Muscle layer of duodenum (tissue), 2 donors: Measurements from ENCODE around the gene ADCY1.

Experiments
- H3K27ac ChIP-seq: one replicate; pipeline ENCODE4 v1.7.0; 2013; ENCODE audit warnings: mild to moderate bottlenecking, low read length
- H3K27me3 ChIP-seq: one replicate; pipeline ENCODE4 v1.7.0; 2013; ENCODE audit warnings: low read depth, mild to moderate bottlenecking, control low read depth, low read length
- H3K36me3 ChIP-seq, 2 donors: one replicate each; pipeline ENCODE4 v1.7.0; 2013; ENCODE audit warnings: low read length in 2 of 2, control low read depth in 1 of 2, mild to moderate bottlenecking in 1 of 2; ENCODE audit not compliant: insufficient read depth in 2 of 2, control insufficient read depth in 1 of 2
- H3K4me1 ChIP-seq, 2 donors: one replicate each; pipeline ENCODE4 v1.7.0; 2013; ENCODE audit warnings: low read length in 2 of 2, mild to moderate bottlenecking in 2 of 2, control low read depth in 1 of 2, moderate library complexity in 1 of 2; ENCODE audit not compliant: insufficient read depth in 2 of 2, control insufficient read depth in 1 of 2
- H3K4me3 ChIP-seq, 2 donors: one replicate each; pipeline ENCODE4 v1.7.0; 2013; ENCODE audit warnings: low read length in 2 of 2, low read depth in 1 of 2, mild to moderate bottlenecking in 1 of 2
- H3K9me3 ChIP-seq, 2 donors: one replicate each; pipeline ENCODE4 v1.7.0; 2013; ENCODE audit warnings: low read length in 2 of 2, control low read depth in 1 of 2, mild to moderate bottlenecking in 1 of 2; ENCODE audit not compliant: control insufficient read depth in 1 of 2
- donor health status: healthy.

Gene ADCY1

DNA sequence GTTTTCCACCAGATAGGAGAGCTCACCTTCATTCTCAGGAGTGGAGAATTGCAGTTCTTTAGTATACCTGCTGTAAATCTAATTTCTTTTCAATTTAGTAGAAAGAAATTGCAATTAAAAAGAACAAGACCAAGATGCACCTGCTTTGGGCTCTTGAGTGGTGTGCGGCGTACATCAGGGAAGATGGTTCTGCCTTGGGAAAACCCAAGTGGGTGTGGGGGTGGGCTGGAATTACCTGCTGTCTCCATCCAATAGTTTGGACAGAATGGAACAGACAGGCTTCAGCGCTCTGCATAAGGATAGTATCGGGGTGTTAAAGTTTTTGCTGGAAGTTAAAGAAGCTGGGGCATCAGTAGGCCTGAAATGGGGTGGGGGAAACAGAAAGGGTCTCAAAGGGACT is 7.2 kb upstream of the ADCY1 start:
- Histone ChIP-seq H3K9me3 (no peaks in the 10 kb centered on the region), H3K36me3 (no peaks in the 10 kb centered on the region), H3K27ac (no peak overlapping the region), H3K27me3 (no peaks in the 10 kb centered on the region), H3K4me3 (no peak overlapping the region), H3K4me1 (peaks cover 0 to 11% of the 10 kb centered on the region in 2 donors)

DNA sequence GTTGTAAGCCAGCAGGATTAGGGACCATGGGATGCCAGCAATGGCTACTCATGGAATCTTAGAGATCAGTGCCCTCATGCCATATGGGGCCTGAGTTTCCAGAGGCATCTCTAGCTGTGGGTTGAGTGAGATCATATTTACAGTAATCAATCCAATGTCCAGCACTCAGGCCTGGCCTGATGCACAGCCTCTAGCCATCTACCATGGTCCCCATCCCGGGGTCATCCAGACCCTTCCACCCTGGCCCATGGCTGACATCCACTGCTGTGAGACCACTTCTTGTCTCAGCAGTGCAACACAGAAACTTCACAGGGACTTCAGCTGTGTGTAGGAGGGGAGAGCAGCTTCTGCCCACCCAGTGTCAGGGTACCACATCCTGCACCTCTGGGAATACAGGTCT is 6.5 kb upstream of the ADCY1 start:
- Histone ChIP-seq H3K27me3 (no peaks in the 10 kb centered on the region), H3K9me3 (no peaks in the 10 kb centered on the region), H3K4me1 (peaks cover 0 to 11% of the 10 kb centered on the region in 2 donors), H3K36me3 (no peaks in the 10 kb centered on the region), H3K4me3 (no peak overlapping the region), H3K27ac (no peak overlapping the region)

DNA sequence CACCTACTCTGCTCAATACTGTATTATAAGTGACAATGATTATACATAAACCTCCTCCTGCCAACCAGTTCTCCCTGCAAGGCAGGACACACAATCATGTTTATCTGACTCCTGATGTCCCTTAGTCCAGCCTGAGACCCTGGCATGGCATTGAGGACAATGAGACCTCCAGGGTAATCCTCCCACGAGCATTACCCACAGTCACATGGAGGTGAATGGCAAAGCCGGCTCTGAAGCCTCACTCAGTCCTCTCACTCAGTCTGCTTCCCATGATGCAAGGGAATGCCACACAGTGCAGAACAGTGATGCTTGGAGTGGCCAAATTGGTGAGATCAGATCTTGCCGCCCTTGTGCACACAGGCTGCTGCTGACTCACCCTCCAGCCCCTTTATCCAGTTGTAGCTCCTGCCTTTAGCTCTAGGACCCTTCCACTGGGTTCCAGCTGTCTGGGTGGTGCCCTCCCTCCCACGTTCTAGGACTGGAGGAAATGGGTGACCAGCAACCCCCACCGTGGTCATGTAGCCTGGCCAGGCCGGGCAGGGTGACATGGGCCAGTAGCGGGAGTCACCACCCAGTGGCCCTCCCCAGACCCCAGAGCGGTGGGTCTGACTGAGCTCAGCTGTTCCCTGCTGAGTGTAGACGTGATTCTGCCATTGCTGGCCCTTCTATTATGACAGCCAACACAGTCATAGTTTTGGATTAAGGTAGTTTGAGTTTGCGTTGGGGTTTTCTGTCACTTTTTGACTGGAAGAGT is 5.5 kb upstream of the ADCY1 start:
- Histone ChIP-seq H3K4me3 (no peak overlapping the region), H3K27me3 (no peaks in the 10 kb centered on the region), H3K27ac (no peak overlapping the region), H3K36me3 (no peaks in the 10 kb centered on the region), H3K9me3 (no peaks in the 10 kb centered on the region), H3K4me1 (peaks cover 0 to 14% of the 10 kb centered on the region in 2 donors)

DNA sequence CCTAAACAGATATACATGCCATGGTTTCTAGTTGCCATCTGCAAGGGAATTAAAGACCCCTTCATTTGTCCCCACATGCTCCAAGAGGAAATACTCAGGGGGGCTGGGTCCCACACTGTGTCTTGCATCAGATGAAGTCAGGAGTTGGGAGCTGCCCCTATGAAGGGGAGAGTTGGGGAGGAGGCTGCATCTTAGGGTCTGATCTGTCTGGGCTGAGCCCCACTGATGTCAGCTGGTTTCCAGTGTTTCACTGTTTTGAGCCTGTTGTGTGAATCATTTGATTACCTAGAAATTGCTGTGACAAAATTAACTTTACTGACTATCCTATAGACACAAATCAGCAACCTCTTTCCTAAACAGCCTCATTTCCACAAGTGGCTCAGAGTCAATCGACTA is 4.9 kb upstream of the ADCY1 start:
- no peaks in the 10 kb centered on the region for H3K27me3 ChIP-seq
- H3K9me3 ChIP-seq = no peaks in the 10 kb centered on the region
- H3K27ac ChIP-seq = no peak overlapping the region
- no peaks in the 10 kb centered on the region for H3K36me3 ChIP-seq
- H3K4me1 ChIP-seq = peaks cover 0 to 18% of the 10 kb centered on the region in 2 donors
- no peak overlapping the region for H3K4me3 ChIP-seq

DNA sequence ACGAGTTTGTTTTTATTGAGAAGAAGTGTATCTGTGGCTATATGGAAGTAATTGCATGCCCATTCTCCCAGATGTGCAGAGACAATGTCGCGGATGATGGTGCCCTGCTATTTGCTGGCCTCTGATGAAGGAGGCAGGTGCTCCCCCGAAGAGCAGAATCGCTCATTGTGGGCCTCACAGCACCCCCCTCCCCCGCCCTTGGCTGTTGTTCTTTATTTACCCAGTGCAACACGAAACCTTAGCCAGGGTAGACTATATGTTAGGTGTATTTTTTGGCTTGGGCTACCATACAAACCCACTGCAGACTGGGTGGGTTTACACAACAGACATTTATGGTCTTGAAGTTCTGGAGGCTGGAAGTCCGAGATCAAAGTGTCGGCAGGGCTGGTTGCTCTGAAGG is 3.4 kb upstream of the ADCY1 start:
- Histone ChIP-seq H3K27ac (no peak overlapping the region), H3K36me3 (no peaks in the 10 kb centered on the region), H3K9me3 (no peaks in the 10 kb centered on the region), H3K4me3 (no peak overlapping the region), H3K4me1 (peaks cover 0 to 18% of the 10 kb centered on the region in 2 donors), H3K27me3 (peaks cover 6% of the 10 kb centered on the region)

DNA sequence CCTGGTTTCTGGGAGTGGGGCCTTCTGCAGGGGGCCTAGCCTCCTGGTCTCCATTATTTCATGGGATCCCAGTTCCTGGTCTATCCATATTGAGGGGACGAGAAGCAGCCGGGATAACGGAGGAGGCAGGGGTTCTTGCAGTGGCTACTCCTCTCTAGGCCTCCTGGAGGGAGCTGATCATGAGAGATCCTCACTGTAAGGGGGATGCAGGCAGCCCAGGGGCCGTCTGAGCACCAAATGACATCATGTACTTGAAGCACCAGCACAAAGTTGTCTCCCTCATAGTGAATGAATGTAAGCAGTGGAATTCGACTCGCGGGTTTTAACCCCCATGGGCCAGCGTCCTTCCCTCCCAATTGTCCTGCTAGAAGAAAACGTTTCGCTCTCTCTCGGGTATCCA is 964 bp upstream of the ADCY1 start:
- Histone ChIP-seq H3K36me3 (no peaks in the 10 kb centered on the region), H3K4me3 (no peak overlapping the region), H3K9me3 (no peaks in the 10 kb centered on the region)

DNA sequence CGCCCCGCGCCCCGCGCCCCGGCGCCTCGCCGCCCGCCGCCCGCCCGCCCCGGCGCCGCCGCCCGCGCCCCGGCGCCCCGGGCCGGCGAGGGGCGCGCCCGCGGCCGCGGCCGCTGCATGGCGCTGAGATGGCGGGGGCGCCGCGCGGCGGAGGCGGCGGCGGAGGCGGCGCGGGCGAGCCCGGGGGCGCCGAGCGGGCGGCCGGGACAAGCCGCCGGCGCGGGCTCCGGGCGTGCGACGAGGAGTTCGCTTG is 174 bp downstream of the ADCY1 start:
- Histone ChIP-seq H3K9me3 (no peaks in the 10 kb centered on the region), H3K4me1 (peaks cover 0 to 18% of the 10 kb centered on the region in 2 donors), H3K27me3 (peaks cover 13% of the 10 kb centered on the region), H3K36me3 (no peaks in the 10 kb centered on the region), H3K27ac (no peak overlapping the region), H3K4me3 (peak overlapping the region in 1 of 2 donors; percentile 80)

More for the DNA sequence above, 964 bp upstream of the ADCY1 start:
- no peak overlapping the region for H3K27ac ChIP-seq
- H3K27me3 ChIP-seq = peaks cover 13% of the 10 kb centered on the region
- peaks cover 0 to 18% of the 10 kb centered on the region in 2 donors for H3K4me1 ChIP-seq

DNA sequence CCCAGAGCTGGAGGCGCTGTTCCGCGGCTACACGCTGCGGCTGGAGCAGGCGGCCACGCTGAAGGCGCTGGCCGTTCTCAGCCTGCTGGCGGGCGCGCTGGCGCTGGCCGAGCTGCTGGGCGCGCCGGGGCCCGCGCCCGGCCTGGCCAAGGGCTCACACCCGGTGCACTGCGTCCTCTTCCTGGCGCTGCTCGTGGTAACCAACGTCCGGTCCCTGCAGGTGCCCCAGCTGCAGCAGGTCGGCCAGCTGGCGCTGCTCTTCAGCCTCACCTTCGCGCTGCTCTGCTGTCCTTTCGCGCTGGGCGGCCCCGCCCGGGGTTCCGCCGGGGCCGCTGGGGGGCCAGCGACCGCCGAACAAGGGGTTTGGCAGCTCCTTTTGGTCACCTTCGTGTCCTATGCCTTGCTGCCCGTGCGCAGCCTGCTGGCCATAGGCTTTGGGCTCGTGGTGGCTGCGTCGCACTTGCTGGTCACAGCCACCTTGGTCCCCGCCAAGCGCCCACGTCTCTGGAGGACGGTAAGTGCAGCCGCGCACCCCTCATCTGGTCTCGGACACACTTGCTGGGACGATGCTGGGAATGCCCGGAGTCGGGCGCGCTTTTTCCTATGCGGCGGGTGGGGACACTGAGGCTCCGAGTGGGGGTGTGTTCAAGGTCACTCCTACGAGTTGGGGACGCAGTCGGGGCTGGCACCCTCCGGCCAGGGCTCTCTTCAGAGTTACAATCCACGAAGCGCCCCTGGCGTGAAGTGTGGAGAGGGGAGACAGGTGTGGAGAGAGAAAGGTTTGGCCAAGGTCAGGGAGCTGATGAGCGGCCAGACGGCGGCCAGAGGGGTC is 717 bp downstream of the ADCY1 start:
- no peak overlapping the region for H3K27ac ChIP-seq
- H3K27me3 ChIP-seq = peaks cover 13% of the 10 kb centered on the region
- no peaks in the 10 kb centered on the region for H3K9me3 ChIP-seq
- peak overlapping the region; percentile 44 to 80 for H3K4me3 ChIP-seq
- H3K4me1 ChIP-seq = peaks cover 0 to 18% of the 10 kb centered on the region in 2 donors
- H3K36me3 ChIP-seq = no peaks in the 10 kb centered on the region

DNA sequence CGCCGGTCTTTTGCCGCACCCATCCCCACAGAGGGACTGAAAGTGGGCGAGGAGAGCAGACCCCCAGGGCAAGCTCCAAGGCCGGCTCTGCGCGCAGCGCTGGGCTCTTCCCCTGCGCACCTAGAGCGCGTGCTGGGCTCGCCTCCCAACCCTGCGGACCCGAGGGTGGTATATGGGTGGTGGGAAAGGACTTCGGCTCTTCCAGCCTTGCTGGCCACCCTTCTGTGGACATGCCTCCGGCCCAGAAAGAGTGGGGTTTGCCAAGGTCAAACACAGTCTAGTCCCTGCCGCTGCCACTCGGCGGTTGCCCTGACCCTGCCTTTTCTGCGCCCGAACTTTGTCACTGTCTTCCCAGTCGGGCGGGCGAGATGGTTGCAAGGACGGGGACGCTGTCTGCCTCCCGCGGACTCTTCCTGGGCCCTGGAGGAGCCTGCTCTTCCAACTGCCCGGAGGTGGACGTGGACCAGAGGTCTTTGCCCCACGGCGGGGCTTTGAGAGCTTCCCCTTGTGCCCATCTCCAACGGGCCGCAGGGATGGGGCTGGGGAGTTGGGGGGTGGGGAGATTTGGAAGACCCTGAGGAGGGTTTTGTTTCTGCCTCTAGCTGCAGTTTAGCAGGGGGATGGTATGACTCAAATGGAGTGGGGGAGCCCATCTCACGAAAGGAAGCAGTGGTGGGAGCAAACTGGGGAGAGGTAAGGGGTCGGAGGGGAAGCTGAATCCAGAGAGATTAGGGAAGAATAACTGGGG is 1.5 kb downstream of the ADCY1 start:
- Histone ChIP-seq H3K4me1 (peaks cover 0 to 18% of the 10 kb centered on the region in 2 donors), H3K36me3 (no peaks in the 10 kb centered on the region), H3K9me3 (no peaks in the 10 kb centered on the region), H3K27ac (no peak overlapping the region), H3K4me3 (peak overlapping the region in 1 of 2 donors; percentile 80), H3K27me3 (peaks cover 13% of the 10 kb centered on the region)

DNA sequence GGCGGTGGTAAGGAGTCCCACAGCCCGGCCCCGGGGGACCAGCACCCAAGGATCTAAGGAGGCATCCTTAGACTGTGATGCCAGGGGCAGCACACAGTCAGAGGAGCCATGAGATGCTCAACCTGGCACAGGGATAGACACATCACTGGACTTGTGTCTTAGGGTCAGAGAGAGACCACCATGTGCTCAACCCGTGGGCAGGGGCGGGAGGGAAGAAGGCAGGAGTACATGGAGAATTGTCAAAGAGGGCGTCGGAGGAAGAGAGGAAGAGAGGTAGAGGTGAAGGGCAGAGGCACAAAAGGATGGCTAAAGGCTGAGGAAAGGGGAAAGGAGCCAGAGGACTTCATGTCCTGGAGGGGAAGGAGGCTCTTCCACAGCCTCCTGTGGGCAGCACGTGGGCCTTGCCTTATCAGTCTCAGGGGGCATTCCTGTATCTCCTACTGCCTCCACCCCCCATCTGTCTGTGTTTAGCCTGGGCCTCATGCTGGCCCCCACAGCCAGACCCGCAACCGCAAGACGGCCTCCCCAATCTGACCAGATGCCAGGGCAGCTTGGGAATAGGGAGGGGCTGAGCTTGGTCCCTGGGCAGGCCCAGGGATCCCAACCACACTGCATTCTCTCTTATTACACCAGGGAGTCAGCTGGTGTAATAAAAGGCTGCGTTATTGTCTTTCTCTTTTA is 2.2 kb downstream of the ADCY1 start:
- no peak overlapping the region for H3K27ac ChIP-seq
- peaks cover 0 to 18% of the 10 kb centered on the region in 2 donors for H3K4me1 ChIP-seq
- no peaks in the 10 kb centered on the region for H3K9me3 ChIP-seq
- H3K4me3 ChIP-seq = no peak overlapping the region
- H3K27me3 ChIP-seq = peaks cover 13% of the 10 kb centered on the region
- no peaks in the 10 kb centered on the region for H3K36me3 ChIP-seq

DNA sequence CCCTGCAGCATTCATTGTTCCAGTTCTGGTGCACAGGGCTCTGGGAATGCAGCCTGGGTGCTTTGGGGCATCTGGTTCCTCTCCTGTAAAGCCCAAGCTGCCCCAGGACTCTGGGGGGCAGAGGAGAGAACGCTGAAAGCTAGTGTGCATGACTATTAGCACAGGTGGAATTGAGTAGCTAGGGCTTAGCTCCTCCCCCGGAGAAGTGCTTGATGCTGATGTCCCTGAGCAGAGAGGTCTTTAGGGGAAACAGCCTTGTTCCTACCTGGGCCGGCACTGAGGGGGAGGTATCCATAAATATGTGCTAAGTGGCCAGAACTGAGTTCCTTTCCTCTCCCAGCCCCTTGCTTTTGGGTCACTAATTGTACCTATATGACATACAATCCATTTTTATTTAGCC is 3.9 kb downstream of the ADCY1 start:
- peaks cover 0 to 18% of the 10 kb centered on the region in 2 donors for H3K4me1 ChIP-seq
- H3K9me3 ChIP-seq = no peaks in the 10 kb centered on the region
- H3K27me3 ChIP-seq = peaks cover 13% of the 10 kb centered on the region
- H3K4me3 ChIP-seq = no peak overlapping the region
- no peak overlapping the region for H3K27ac ChIP-seq
- H3K36me3 ChIP-seq = no peaks in the 10 kb centered on the region
